IMR-90 (cell line): Measurements from ENCODE around the gene LY6G6D. TPM values are rescaled to one million over a fixed set of nuclear protein-coding genes. Genes with fewer than 3 reads are reported as not detected.

Experiments
- ATAC-seq: fragments of 200-7000 bp; cut with Tn5 transposase; 2 replicates; pipeline ENCODE4 v1.9.1; 2020; ENCODE audit warnings: low read depth, mild to moderate bottlenecking, moderate library complexity
- BruUV-seq: library from RNA; stranded (reverse); fragments of 400-500 nt; replicated peaks from 2 replicates; lab custom pipeline; 2021; lab: Mats Ljungman, UMichigan
- CTCF ChIA-PET: fragments of 300-600 bp; formaldehyde crosslinking; extraction: SDS; loops from one replicate; lab custom pipeline; 2021; ENCODE audit warnings: antibody characterized with exemption; lab: Yijun Ruan, JAX
- POLR2A ChIA-PET: fragments of 300-600 bp; sonication (Branson Sonifier 250); formaldehyde crosslinking; loops from one replicate; lab custom pipeline; 2022; ENCODE audit warnings: antibody characterized with exemption; ENCODE audit not compliant: unreplicated experiment; lab: Charles Lee
- DNase-seq: peaks from one replicate; pipeline ENCODE4 v3.0.0; 2013
- H2AFZ ChIP-seq: replicated peaks from 2 replicates; pipeline ENCODE3; 2013; ENCODE audit warnings: low read length, mild to moderate bottlenecking; ENCODE audit not compliant: poor library complexity
- H2AK5ac ChIP-seq: 2 replicates; pipeline ENCODE4 v1.6.1; 2013; ENCODE audit warnings: low read depth, low read length, inconsistent platforms
- H2AK9ac ChIP-seq: replicated peaks from 2 replicates; pipeline ENCODE3; 2013; ENCODE audit warnings: mild to moderate bottlenecking, low read depth, low read length, moderate library complexity; ENCODE audit not compliant: poor library complexity
- H2BK120ac ChIP-seq: 2 replicates; pipeline ENCODE4 v1.6.1; 2013; ENCODE audit warnings: low read depth, low read length, inconsistent platforms
- H2BK15ac ChIP-seq: 3 replicates; pipeline ENCODE4 v1.6.1; 2013; ENCODE audit warnings: low read depth, low read length, inconsistent platforms
- H2BK20ac ChIP-seq: 2 replicates; pipeline ENCODE4 v1.6.1; 2013; ENCODE audit warnings: low read depth, mild to moderate bottlenecking, inconsistent platforms, low read length, moderate library complexity
- H2BK5ac ChIP-seq: 2 replicates; pipeline ENCODE4 v1.6.1; 2013; ENCODE audit warnings: mild to moderate bottlenecking, low read depth, low read length, inconsistent platforms; ENCODE audit not compliant: poor library complexity, severe bottlenecking
- H3K14ac ChIP-seq: replicated peaks from 2 replicates; pipeline ENCODE4 v1.6.1; 2013; ENCODE audit warnings: low read depth, low read length, inconsistent platforms
- H3K18ac ChIP-seq: 2 replicates; pipeline ENCODE4 v1.6.1; 2013; ENCODE audit warnings: low read depth, low read length, control low read depth
- H3K23ac ChIP-seq: 2 replicates; pipeline ENCODE4 v1.6.1; 2013; ENCODE audit warnings: low read depth, low read length, inconsistent platforms
- H3K27ac ChIP-seq: 2 replicates; pipeline ENCODE4 v1.5.1; 2013; ENCODE audit warnings: mild to moderate bottlenecking, control low read depth, low read length; ENCODE audit not compliant: insufficient read depth
- H3K27me3 ChIP-seq: 2 replicates; pipeline ENCODE4 v1.6.1; 2013; ENCODE audit warnings: low read length; ENCODE audit not compliant: control insufficient read depth, insufficient read depth
- H3K36me3 ChIP-seq: 2 replicates; pipeline ENCODE4 v1.6.1; 2013; ENCODE audit warnings: low read length, mixed read lengths; ENCODE audit not compliant: control insufficient read depth, insufficient read depth
- H3K4ac ChIP-seq: 2 replicates; pipeline ENCODE4 v1.6.1; 2013; ENCODE audit warnings: low read depth, low read length, inconsistent platforms
- H3K4me1 ChIP-seq: 2 replicates; pipeline ENCODE4 v1.6.1; 2013; ENCODE audit warnings: low read length, mixed read lengths; ENCODE audit not compliant: control insufficient read depth, insufficient read depth
- H3K4me2 ChIP-seq: 2 replicates; pipeline ENCODE4 v1.6.1; 2013; ENCODE audit warnings: low read depth, mild to moderate bottlenecking, control low read depth, low read length, moderate library complexity
- H3K4me3 ChIP-seq: 2 replicates; pipeline ENCODE4 v1.5.1; 2013; ENCODE audit warnings: low read depth, mild to moderate bottlenecking, control low read depth, low read length, moderate library complexity; ENCODE audit not compliant: insufficient read depth
- H3K56ac ChIP-seq: 2 replicates; pipeline ENCODE4 v1.6.1; 2013; ENCODE audit warnings: low read length, inconsistent platforms; ENCODE audit not compliant: insufficient read depth; ENCODE audit errors: extremely low read depth
- H3K79me1 ChIP-seq, 2 experiments: 2 replicates each; pipeline ENCODE4 v1.6.1; 2013; ENCODE audit warnings: low read length in 2 of 2, inconsistent platforms in 1 of 2, low read depth in 1 of 2
- H3K9ac ChIP-seq: 2 replicates; pipeline ENCODE4 v1.6.1; 2013; ENCODE audit warnings: low read depth, low read length, control low read depth
- H3K9me1 ChIP-seq: 2 replicates; pipeline ENCODE4 v1.6.1; 2013; ENCODE audit warnings: low read length, inconsistent platforms; ENCODE audit not compliant: insufficient read depth
- H3K9me3 ChIP-seq: 2 replicates; pipeline ENCODE4 v1.6.1; 2013; ENCODE audit warnings: low read length; ENCODE audit not compliant: control insufficient read depth, insufficient read depth
- H4K20me1 ChIP-seq: 2 replicates; pipeline ENCODE4 v1.6.1; 2013; ENCODE audit warnings: low read length, inconsistent platforms; ENCODE audit not compliant: insufficient read depth
- H4K5ac ChIP-seq: 2 replicates; pipeline ENCODE4 v1.6.1; 2013; ENCODE audit warnings: mild to moderate bottlenecking, low read depth, low read length, control low read depth
- H4K8ac ChIP-seq, 2 experiments: 2 replicates each; pipeline ENCODE4 v1.6.1; 2013; ENCODE audit warnings: low read depth in 2 of 2, low read length in 2 of 2, control low read depth in 1 of 2, inconsistent platforms in 1 of 2
- H4K91ac ChIP-seq: 2 replicates; pipeline ENCODE4 v1.6.1; 2013; ENCODE audit warnings: low read depth, low read length, inconsistent platforms; ENCODE audit not compliant: insufficient read depth
- BHLHE40 ChIP-seq: fragments of 150-350 bp; IDR thresholded peaks from 2 replicates; pipeline ENCODE4 v1.6.1; 2016; ENCODE audit warnings: mild to moderate bottlenecking, low read depth, low read length
- CHD1 ChIP-seq: IDR thresholded peaks from 2 replicates; pipeline ENCODE4 v1.6.1; 2012; ENCODE audit warnings: low read depth, low read length, improper control_type of control experiment
- MXI1 ChIP-seq: IDR thresholded peaks from 2 replicates; pipeline ENCODE4 v1.6.1; 2012; ENCODE audit warnings: low read depth, mild to moderate bottlenecking, low read length, moderate library complexity, borderline replicate concordance
- NFE2L2 ChIP-seq: fragments of 150-350 bp; IDR thresholded peaks from 2 replicates; pipeline ENCODE4 v1.6.1; 2016; ENCODE audit warnings: low read depth, mild to moderate bottlenecking, low read length
- SMC3 ChIP-seq: fragments of 150-350 bp; IDR thresholded peaks from 2 replicates; pipeline ENCODE4 v1.6.1; 2016; ENCODE audit warnings: low read depth, mild to moderate bottlenecking, antibody characterized with exemption, low read length, moderate library complexity
- USF2 ChIP-seq: fragments of 150-350 bp; IDR thresholded peaks from 2 replicates; pipeline ENCODE4 v1.6.1; 2017; ENCODE audit warnings: mild to moderate bottlenecking, antibody characterized with exemption, low read length, low read depth
- WGBS, 2 experiments: methylation state at CpG; one replicate each; pipeline versions ENCODE4 v1.1.5 to v1.1.7; 2013; ENCODE audit warnings: missing lambda C conversion rate in 2 of 2; ENCODE audit not compliant: insufficient read length in 1 of 2; ENCODE audit errors: extremely low coverage in 2 of 2; 5-methylcytosine and 5-hydroxymethylcytosine counted together
- dilution Hi-C: fragments of 300-500 bp; cut with HindIII; formaldehyde crosslinking; loops from one replicate; pipeline ENCODE4 v1.14.3; 2018; ENCODE audit warnings: low sequenced_read_pairs; ENCODE audit not compliant: unreplicated experiment
- in situ Hi-C: fragments of 300-500 bp; cut with MboI; formaldehyde crosslinking; loops from 3 replicates; pipeline ENCODE4 v1.14.3; 2019; ENCODE audit warnings: low sequenced_read_pairs, inconsistent platforms, mixed read lengths
- intact Hi-C: fragments of 100-400 bp; cut with micrococcal nuclease; formaldehyde crosslinking; loops from 2 replicates; pipeline ENCODE4 v1.10.0; 2022
- polyA plus RNA-seq, 3 experiments: library from polyadenylated mRNA; depleted of rRNA; stranded (reverse); fragments of >200 nt; gene quantifications; 2 replicates each; pipeline ENCODE4 v1.2.3, GENCODE V29; 2012; ENCODE audit warnings: low replicate concordance in 1 of 3
- total RNA-seq: library from RNA; depleted of rRNA; stranded (reverse); fragments of >200 nt; gene quantifications from 2 replicates; pipeline ENCODE4 v1.2.3, GENCODE V29; 2012

The LY6G6D gene
- total and polyA plus RNA-seq, 2 of the 4 experiments (the other 2 are of a cell fraction), result not detected

DNA sequence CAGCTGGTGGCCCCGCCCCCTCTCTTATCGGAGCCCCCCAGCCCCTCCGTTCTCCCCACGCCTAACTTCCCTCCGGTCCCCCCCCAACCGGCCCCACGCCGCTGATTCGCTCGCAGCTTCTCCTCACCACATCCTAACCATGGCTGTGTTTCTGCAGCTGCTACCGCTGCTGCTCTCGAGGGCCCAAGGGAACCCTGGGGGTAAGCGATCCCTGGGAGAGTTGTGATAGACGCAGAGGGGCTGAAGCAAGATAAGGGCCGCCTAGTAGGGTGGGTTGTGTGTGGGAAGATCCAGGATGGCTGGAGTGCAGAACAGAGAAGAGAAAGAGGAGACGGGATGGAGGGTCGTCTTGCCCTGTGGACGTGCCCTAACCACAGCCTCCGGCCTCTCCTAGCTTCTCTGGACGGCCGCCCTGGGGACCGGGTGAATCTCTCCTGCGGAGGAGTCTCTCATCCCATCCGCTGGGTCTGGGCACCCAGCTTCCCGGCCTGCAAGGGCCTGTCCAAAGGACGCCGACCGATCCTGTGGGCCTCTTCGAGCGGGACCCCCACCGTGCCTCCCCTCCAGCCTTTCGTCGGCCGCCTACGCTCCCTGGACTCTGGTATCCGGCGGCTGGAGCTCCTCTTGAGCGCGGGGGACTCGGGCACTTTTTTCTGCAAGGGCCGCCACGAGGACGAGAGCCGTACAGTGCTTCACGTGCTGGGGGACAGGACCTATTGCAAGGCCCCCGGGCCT lies 8.3 kb downstream of the LY6G6D start, which contains the start of gene MPIG6B (continued):
- no peak for TF ChIP-seq CHD1

GRCh38 chr6:31723980-31724691 lies 9.0 kb downstream of the LY6G6D start:
- intact Hi-C loops, result no loop called here
- in situ Hi-C loops, result no loop called here

More at GRCh38 chr6:31723980-31724691, 9.0 kb downstream of the LY6G6D start:
- Histone ChIP-seq H3K36me3 (peaks cover 20% of the 10 kb centered on the region), H3K4ac (no peak overlapping the region), H3K9me1 (peaks cover 4% of the 10 kb centered on the region; the same call in 1 of the 2 replicates), H4K91ac (no peak overlapping the region), H3K79me1 (peaks cover 0 to 18% of the 10 kb centered on the region in 2 experiments; a peak in 2 of 4 replicates), H2AK9ac (peak overlapping the region; percentile 1), H2AK5ac (no peak overlapping the region), H2AFZ (no peak overlapping the region), H3K4me1 (peaks cover 3% of the 10 kb centered on the region), H3K4me3 (no peak overlapping the region), H2BK5ac (no peak overlapping the region), H4K5ac (no peak overlapping the region), H2BK120ac (no peak overlapping the region), H3K9me3 (no peaks in the 10 kb centered on the region), H3K56ac (no peak overlapping the region), H3K14ac (no peak overlapping the region), H3K18ac (no peak overlapping the region), H2BK15ac (no peak overlapping the region), H3K27ac (no peak overlapping the region), H4K20me1 (peaks cover 2% of the 10 kb centered on the region; the same call in 1 of the 2 replicates), H3K9ac (no peak overlapping the region), H2BK20ac (no peak overlapping the region), H4K8ac (no peak overlapping the region), H3K4me2 (no peak overlapping the region), H3K27me3 (no peaks in the 10 kb centered on the region; the same call in 1 of the 2 replicates), H3K23ac (no peak overlapping the region)
- no peak for TF ChIP-seq BHLHE40
- no peak for TF ChIP-seq USF2
- TF ChIP-seq SMC3, result no peak
- TF ChIP-seq NFE2L2, result no peak
- TF ChIP-seq MXI1, result no peak
- POLR2A ChIA-PET, result interaction anchor here (0.6 kb wide), 1 partner anchor 10 kb away, joined by 3 read pairs; no protein-coding TSS in a partner anchor
- no TSS peak for BruUV-seq
- dilution Hi-C loops, result no loop called here
- CTCF ChIA-PET, result no interaction called here
- ATAC-seq (no peak), DNase-seq (no peak)
- 98% methylated on average over 7 of the region's 25 CpGs; no CpG with 5 or more reads in 1 of the 2 experiments for WGBS, 2 experiments
